T-helper 2 cell treated with Interferon-gamma antibody and Interleukin-4, amounts not matched to agents 100 ng/mL and 5 ng/mL, for 36 hours (primary cell): Measurements from ENCODE around the gene GYPB. TPM values are rescaled to one million over a fixed set of nuclear protein-coding genes. Genes with fewer than 3 reads are reported as not detected.
"Not testable (repeated sequence)": the region's sequence is repeated elsewhere in the genome, so short reads cannot be mapped to it uniquely, and the experiment has no call there.

Experiments used
- intact Hi-C: fragments of 100-400 bp; cut with micrococcal nuclease; formaldehyde crosslinking; loops from one replicate; pipeline ENCODE4 v1.15.1; 2023
- total RNA-seq: library from RNA; stranded (reverse); gene quantifications from 2 replicates; pipeline ENCODE4 v1.2.3, GENCODE V29; 2022

The GYPB gene
- total RNA-seq, 1 donor from 2014 or later = not detected

- intact Hi-C loops = not testable (repeated sequence)
Measured at GRCh38 chr4:143947493-143947892, 71.7 kb downstream of the GYPB start.

Other genes with a start within 250 kb of the GYPB start
- 0.32 TPM in 1 of 2 replicates, not detected in the other for gene GYPE, start 113.8 kb downstream of the GYPB start, total RNA-seq
- not detected in 2 replicates for gene GYPA, start 121.3 kb upstream of the GYPB start, total RNA-seq